GM19463 (cell line): ENCODE data around the gene CFC1.
"Not testable (repeated sequence)": the region's sequence is repeated elsewhere in the genome, so short reads cannot be mapped to it uniquely, and the experiment has no call there.

Experiments used
- ATAC-seq: cut with Tn5 transposase; IDR thresholded peaks from one replicate; pipeline ENCODE4 v1.9.1; 2021; ENCODE audit warnings: mild to moderate bottlenecking, moderate library complexity; ENCODE audit not compliant: unreplicated experiment

CFC1 gene

DNA sequence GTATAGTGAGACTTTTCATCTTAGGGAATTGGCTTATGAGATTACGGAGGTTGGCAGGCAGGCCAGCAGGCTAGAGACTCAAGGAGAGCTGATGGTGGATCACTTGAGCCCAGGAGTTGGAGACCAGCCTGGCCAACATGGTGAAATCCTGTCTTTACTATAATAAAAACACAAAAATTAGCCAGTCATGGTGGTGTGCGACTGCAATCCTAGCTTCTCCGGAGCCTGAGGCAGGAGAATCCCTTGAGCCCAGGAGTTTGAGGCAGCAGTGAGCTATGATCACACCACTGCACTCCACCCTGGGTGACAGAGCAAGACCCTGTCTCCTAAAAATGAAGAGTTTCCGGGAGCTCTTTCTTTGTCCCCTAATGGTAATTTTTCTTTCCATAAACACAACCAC lies 14.6 kb downstream of the CFC1 start:
- ATAC-seq, result not testable (repeated sequence)

DNA sequence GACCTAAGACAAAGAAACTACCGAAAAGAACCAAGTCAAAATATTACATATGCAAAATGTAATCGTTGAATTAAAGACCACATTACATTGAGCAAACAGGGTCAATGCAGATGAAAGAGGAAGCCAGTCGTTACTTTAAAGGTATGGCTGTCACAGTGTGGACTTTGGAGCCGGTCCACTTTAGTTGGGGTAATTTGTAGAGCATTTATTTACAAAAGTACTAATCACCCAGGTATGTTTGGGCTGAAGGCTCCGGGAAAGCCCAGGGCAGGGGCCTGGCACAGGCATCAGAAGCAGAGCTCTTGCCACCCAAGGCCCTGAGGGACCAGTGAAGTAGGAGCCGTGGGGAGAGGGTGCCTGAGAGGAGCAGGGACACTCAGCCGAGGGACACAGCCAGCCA lies 15.8 kb downstream of the CFC1 start:
- not testable (repeated sequence) for ATAC-seq

GRCh38 chr2:130582970-130583369 lies 16.4 kb downstream of the CFC1 start:
- ATAC-seq, result not testable (repeated sequence)

DNA sequence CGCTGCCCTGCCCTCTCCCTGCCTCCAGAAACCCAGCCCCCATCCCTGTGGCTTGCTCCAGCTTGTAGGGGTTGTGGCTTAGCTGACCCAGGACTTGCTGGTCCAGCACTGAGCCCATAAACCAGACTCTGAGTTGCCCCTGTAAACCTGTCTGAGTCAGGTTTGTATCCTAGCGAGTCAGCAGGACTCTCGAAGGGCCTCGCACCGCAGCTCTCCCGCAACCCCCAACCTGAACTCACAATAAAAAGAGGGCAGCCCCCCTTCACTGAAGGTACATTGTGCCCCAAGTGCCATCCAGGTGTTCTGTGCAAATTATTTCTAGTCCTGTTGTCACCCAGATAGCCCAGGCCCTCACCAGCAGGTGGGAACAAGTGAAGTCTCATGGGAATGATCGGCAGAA lies 17.9 kb downstream of the CFC1 start:
- ATAC-seq, result not testable (repeated sequence)

DNA sequence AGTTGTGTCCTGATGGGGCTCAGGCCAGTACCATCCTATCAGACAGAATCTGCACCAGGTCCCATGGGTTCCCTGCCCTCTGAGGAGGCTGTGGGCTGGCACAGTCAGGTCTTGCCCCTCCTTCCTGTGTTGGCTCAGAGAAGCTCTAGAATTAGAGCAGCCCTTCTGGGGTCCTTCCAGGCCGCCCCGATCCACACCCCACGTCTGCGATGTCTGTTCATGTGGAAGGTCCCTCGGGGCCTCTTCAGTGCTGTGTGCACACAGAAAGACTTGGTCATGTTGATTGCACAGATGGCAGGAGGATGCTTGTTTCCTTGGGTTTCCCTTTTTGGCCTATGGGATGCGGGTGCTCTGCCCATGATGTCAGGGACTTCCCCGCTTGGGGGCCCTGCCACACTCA lies 20.3 kb downstream of the CFC1 start:
- not testable (repeated sequence) for ATAC-seq

- ATAC-seq, result not testable (repeated sequence)
These were observed 21.8 kb downstream of the CFC1 start for GRCh38 chr2:130577559-130577958.

GRCh38 chr2:130576209-130576784 lies 23.1 kb downstream of the CFC1 start:
- ATAC-seq, result not testable (repeated sequence)

DNA sequence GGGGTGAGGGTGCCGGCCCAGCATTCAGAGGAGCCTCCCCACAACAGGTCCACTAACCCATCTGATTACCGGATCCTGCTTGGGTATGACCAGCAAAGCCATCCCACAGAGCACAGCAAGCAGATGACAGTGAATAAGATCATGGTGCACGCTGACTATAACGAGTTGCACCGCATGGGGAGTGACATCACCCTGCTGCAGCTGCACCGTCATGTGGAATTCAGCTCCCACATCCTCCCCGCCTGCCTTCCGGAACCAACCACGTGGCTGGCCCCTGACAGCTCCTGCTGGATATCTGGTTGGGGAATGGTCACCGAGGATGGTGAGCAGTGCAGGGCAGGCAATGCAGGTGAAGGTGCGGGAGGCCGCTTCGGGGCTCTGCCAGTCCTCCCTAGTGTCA lies 25.1 kb downstream of the CFC1 start:
- ATAC-seq, result not testable (repeated sequence)

GRCh38 chr2:130571929-130572328 lies 27.4 kb downstream of the CFC1 start:
- ATAC-seq, result not testable (repeated sequence)

DNA sequence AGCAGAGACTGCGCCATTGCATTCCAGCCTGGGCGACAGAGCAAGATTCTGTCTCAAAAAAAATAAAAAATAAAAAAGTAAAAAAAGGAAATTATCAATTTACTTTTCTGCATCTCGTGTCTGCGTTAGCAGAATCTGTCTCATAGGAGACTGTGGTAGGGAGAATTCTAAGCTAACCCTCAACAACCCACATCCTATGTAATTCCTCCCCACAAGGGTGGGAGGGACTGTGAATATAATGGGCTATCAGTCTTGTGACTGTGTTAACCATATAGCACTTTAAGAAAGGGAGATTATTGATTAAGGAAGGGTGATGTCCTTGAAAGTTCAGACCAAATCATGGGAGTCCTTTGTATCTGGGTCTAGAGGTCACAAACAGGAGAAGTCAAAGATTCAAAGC lies 33.2 kb downstream of the CFC1 start:
- not testable (repeated sequence) for ATAC-seq

DNA sequence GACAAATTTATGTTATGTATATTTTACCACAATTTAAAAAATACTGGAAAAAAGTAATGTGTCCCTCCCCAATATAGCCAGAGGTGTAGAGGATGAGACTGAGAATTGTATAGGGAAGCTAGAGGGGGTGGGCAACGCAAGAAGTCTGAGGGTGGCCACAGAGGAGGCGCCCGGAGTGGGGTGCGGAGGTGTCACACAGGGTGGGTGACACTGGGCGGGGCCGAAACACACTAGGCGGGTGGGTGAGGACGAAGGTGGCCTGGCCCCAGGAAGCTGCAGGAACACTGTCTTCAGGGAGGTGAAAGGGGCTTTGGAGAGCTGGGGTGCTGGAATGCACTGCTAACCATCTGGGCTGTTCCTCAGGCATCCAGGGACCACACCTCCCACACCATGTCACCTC lies 42.9 kb downstream of the CFC1 start:
- ATAC-seq, result not testable (repeated sequence)

DNA sequence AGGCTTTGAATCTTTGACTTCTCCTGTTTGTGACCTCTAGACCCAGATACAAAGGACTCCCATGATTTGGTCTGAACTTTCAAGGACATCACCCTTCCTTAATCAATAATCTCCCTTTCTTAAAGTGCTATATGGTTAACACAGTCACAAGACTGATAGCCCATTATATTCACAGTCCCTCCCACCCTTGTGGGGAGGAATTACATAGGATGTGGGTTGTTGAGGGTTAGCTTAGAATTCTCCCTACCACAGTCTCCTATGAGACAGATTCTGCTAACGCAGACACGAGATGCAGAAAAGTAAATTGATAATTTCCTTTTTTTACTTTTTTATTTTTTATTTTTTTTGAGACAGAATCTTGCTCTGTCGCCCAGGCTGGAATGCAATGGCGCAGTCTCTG lies 45.2 kb downstream of the CFC1 start:
- ATAC-seq, result not testable (repeated sequence)

- not testable (repeated sequence) for ATAC-seq
These were observed 49.9 kb downstream of the CFC1 start for GRCh38 chr2:130549475-130549874.

- not testable (repeated sequence) for ATAC-seq
These were observed 51.0 kb downstream of the CFC1 start for GRCh38 chr2:130548418-130548817.

DNA sequence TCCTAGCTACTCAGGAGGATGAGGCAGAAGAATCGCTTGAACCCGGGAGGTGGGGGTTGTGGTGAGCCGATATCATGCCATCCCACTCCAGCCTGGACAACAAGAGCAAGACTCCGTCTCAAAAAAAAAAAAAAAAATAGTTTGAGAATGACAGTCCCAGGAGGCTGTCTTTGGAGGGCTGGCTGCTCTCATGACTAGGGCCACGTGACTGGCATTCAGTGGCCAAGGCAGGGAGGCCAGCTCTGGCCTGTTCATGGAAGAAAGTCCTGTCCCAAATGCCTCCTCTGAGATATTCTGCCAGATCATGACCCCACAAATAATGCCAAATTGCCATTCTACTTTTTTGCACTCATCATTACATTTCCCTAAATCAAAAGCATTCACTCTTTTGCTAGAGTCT lies 54.4 kb downstream of the CFC1 start:
- not testable (repeated sequence) for ATAC-seq

- ATAC-seq, result not testable (repeated sequence)
These were observed 55.4 kb downstream of the CFC1 start for GRCh38 chr2:130543785-130544528.

GRCh38 chr2:130542789-130543188 lies 56.6 kb downstream of the CFC1 start:
- ATAC-seq, result not testable (repeated sequence)
